ENCODE measurements around the gene PPP3CB. TPM values are rescaled to one million over a fixed set of nuclear protein-coding genes. Genes with fewer than 3 reads are reported as not detected.
A peak's percentile ranks its signal among the peaks of the same experiment; 100 is the strongest.

Gene PPP3CB
- total RNA-seq, 1 donor from 2014 or later, result 18.5 TPM

- Mint-ChIP-seq H3K4me3 (ENCODE audit: unreplicated experiment) (peak overlapping the region; percentile 83), H3K36me3 (ENCODE audit: low read depth, unreplicated experiment) (no peaks in the 10 kb centered on the region), H3K27me3 (ENCODE audit: unreplicated experiment) (no peaks in the 10 kb centered on the region), H3K4me1 (ENCODE audit: unreplicated experiment) (peaks cover 17% of the 10 kb centered on the region), H3K9me3 (ENCODE audit: unreplicated experiment) (no peaks in the 10 kb centered on the region), H3K27ac (ENCODE audit: unreplicated experiment) (peak overlapping the region; percentile 59)
- TF ChIP-seq, protein P1, sequence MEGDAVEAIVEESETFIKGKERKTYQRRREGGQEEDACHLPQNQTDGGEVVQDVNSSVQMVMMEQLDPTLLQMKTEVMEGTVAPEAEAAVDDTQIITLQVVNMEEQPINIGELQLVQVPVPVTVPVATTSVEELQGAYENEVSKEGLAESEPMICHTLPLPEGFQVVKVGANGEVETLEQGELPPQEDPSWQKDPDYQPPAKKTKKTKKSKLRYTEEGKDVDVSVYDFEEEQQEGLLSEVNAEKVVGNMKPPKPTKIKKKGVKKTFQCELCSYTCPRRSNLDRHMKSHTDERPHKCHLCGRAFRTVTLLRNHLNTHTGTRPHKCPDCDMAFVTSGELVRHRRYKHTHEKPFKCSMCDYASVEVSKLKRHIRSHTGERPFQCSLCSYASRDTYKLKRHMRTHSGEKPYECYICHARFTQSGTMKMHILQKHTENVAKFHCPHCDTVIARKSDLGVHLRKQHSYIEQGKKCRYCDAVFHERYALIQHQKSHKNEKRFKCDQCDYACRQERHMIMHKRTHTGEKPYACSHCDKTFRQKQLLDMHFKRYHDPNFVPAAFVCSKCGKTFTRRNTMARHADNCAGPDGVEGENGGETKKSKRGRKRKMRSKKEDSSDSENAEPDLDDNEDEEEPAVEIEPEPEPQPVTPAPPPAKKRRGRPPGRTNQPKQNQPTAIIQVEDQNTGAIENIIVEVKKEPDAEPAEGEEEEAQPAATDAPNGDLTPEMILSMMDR (IDR thresholded peaks at IDR 0.05; ENCODE audit: unreplicated experiment), result peak; percentile 3
- no peak for DNase-seq (ENCODE audit: low spot score)
These were observed 81.4 kb downstream of the PPP3CB start for GRCh38 chr10:73414230-73414945.

GRCh38 chr10:73413528-73414229 lies 82.1 kb downstream of the PPP3CB start, which contains the start of gene ANXA7:
Gene ANXA7 (minus strand): TSS chr10:73414058. CDS start chr10:73400856, 13,202 bp downstream.
- H3K36me3 Mint-ChIP-seq (ENCODE audit: low read depth, unreplicated experiment), result no peaks in the 10 kb centered on the region
- no peaks in the 10 kb centered on the region for H3K27me3 Mint-ChIP-seq (ENCODE audit: unreplicated experiment)
- TF ChIP-seq, protein P1 (IDR thresholded peaks at IDR 0.05; ENCODE audit: unreplicated experiment), result peak; percentile 16
- no peaks in the 10 kb centered on the region for H3K9me3 Mint-ChIP-seq (ENCODE audit: unreplicated experiment)
- peak within 1 kb of the TSS; percentile 94 for H3K4me3 Mint-ChIP-seq (ENCODE audit: unreplicated experiment)
- peaks cover 24% of the 10 kb centered on the region for H3K4me1 Mint-ChIP-seq (ENCODE audit: unreplicated experiment)
- H3K27ac Mint-ChIP-seq (ENCODE audit: unreplicated experiment), result peak within 1 kb of the TSS; percentile 85
- peak; percentile 97 for DNase-seq (ENCODE audit: low spot score)

- H3K4me3 Mint-ChIP-seq (ENCODE audit: unreplicated experiment), result peak overlapping the region; percentile 94
- H3K27me3 Mint-ChIP-seq (ENCODE audit: unreplicated experiment), result no peaks in the 10 kb centered on the region
- H3K27ac Mint-ChIP-seq (ENCODE audit: unreplicated experiment), result peak overlapping the region; percentile 85
- DNase-seq (ENCODE audit: low spot score), result peak; percentile 26
- no peaks in the 10 kb centered on the region for H3K9me3 Mint-ChIP-seq (ENCODE audit: unreplicated experiment)
- no peaks in the 10 kb centered on the region for H3K36me3 Mint-ChIP-seq (ENCODE audit: low read depth, unreplicated experiment)
- TF ChIP-seq, protein P1 (IDR thresholded peaks at IDR 0.05; ENCODE audit: unreplicated experiment), result no peak
- H3K4me1 Mint-ChIP-seq (ENCODE audit: unreplicated experiment), result peaks cover 24% of the 10 kb centered on the region
These were observed 82.7 kb downstream of the PPP3CB start for GRCh38 chr10:73413108-73413527.

- Mint-ChIP-seq H3K36me3 (ENCODE audit: low read depth, unreplicated experiment) (no peaks in the 10 kb centered on the region), H3K9me3 (ENCODE audit: unreplicated experiment) (no peaks in the 10 kb centered on the region), H3K4me1 (ENCODE audit: unreplicated experiment) (peaks cover 24% of the 10 kb centered on the region), H3K27me3 (ENCODE audit: unreplicated experiment) (no peaks in the 10 kb centered on the region), H3K4me3 (ENCODE audit: unreplicated experiment) (no peak overlapping the region), H3K27ac (ENCODE audit: unreplicated experiment) (no peak overlapping the region)
- DNase-seq (ENCODE audit: low spot score), result no peak
- TF ChIP-seq, protein P1 (IDR thresholded peaks at IDR 0.05; ENCODE audit: unreplicated experiment), result no peak
These were observed 84.9 kb downstream of the PPP3CB start for GRCh38 chr10:73410897-73411296.

Measured in endothelial cell (in vitro differentiated cells).